ENCODE measurements around the gene VIL1. TPM values are rescaled to one million over a fixed set of nuclear protein-coding genes. Genes with fewer than 3 reads are reported as not detected.

VIL1 gene
- total and polyA plus RNA-seq, 2 of the 13 experiments (the other 11 are each of a cell fraction or from before 2014, with no cell fraction given), result 287 to 301 TPM

- TF ChIP-seq AKNA (CRISPR knock-in tag; IDR thresholded peaks at IDR 0.05; ENCODE audit: borderline replicate concordance) (no peak), ZNF512 (CRISPR knock-in tag; IDR thresholded peaks at IDR 0.05) (no peak; the same call in 1 of the 2 replicates), ZNF124 (CRISPR knock-in tag; IDR thresholded peaks at IDR 0.05) (no peak; the same call in 1 of the 2 replicates), PRPF4 (IDR thresholded peaks at IDR 0.05; ENCODE audit: low read depth, low read length, poor library complexity, severe bottlenecking) (no peak), ERF (CRISPR knock-in tag; IDR thresholded peaks at IDR 0.05) (peak; percentile 84; the same call in 1 of the 2 replicates), ONECUT2 (CRISPR knock-in tag; IDR thresholded peaks at IDR 0.05) (no peak), STAT5B (CRISPR knock-in tag; IDR thresholded peaks at IDR 0.05) (0 out of 2 replicates have a peak, but pooled peaks have one; percentile 42), HNRNPH1 (optimal IDR thresholded peaks at IDR 0.05; ENCODE audit: low read depth, low read length) (no peak), HOXA7 (CRISPR knock-in tag; IDR thresholded peaks at IDR 0.05) (no peak), ZNF234 (CRISPR knock-in tag; conservative IDR thresholded peaks at IDR 0.05) (0 out of 2 replicates have a peak, but pooled peaks have one; percentile 26), ZNF607 (CRISPR knock-in tag; IDR thresholded peaks at IDR 0.05; ENCODE audit: borderline replicate concordance) (peak; percentile 79; the same call in 1 of the 2 replicates), NFKBIZ (CRISPR knock-in tag; IDR thresholded peaks at IDR 0.05) (peak; percentile 42; the same call in 1 of the 2 replicates), GABPA (IDR thresholded peaks at IDR 0.05; ENCODE audit: low read depth, low read length) (no peak), GABPA (CRISPR knock-in tag; IDR thresholded peaks at IDR 0.05; ENCODE audit: low read depth) (no peak), ATF5 (CRISPR knock-in tag; IDR thresholded peaks at IDR 0.05; ENCODE audit: low read depth) (0 out of 2 replicates have a peak, but pooled peaks have one; percentile 67), EHMT2 (IDR thresholded peaks at IDR 0.05; ENCODE audit: borderline replicate concordance, low read depth, low read length) (no peak; the same call in 1 of the 2 replicates), ZNF230 (CRISPR knock-in tag; IDR thresholded peaks at IDR 0.05) (peak; percentile 64; the same call in 1 of the 2 replicates)
These were observed 17.7 kb upstream of the VIL1 start (continued) for GRCh38 chr2:218400930-218401881.

Data from HepG2 (cell line).